HL-60/S4 treated with phorbol 12-myristate 13-acetate at 8.2 ng/mL for 4 days and 3 days (cell line): ENCODE results near the gene DMRTB1.

Source experiments
- in situ Hi-C: fragments of 300-500 bp; cut with MboI; formaldehyde crosslinking; loops from 2 replicates; pipeline ENCODE4 v1.15.0; 2022; ENCODE audit warnings: low sequenced_read_pairs

Gene DMRTB1

GRCh38 chr1:53507116-53507820 is 48.1 kb downstream of the DMRTB1 start:
- in situ Hi-C loops = no loop called here

- in situ Hi-C loops = no loop called here
Measured at GRCh38 chr1:53508056-53508990, 49.1 kb downstream of the DMRTB1 start.

- in situ Hi-C loops = no loop called here
Measured at GRCh38 chr1:53508991-53509666, 49.9 kb downstream of the DMRTB1 start.

- in situ Hi-C loops = no loop called here
Measured at GRCh38 chr1:53509775-53510174, 50.6 kb downstream of the DMRTB1 start.

- in situ Hi-C loops = no loop called here
Measured at GRCh38 chr1:53510215-53510614, 51.0 kb downstream of the DMRTB1 start.

- in situ Hi-C loops = no loop called here
Measured at GRCh38 chr1:53511323-53511932, 52.2 kb downstream of the DMRTB1 start.

GRCh38 chr1:53511933-53512806 is 53.0 kb downstream of the DMRTB1 start:
- in situ Hi-C loops = no loop called here

GRCh38 chr1:53512807-53513755 is 53.9 kb downstream of the DMRTB1 start:
- in situ Hi-C loops = no loop called here

GRCh38 chr1:53513846-53514245 is 54.6 kb downstream of the DMRTB1 start:
- in situ Hi-C loops = no loop called here

- in situ Hi-C loops = no loop called here
Measured at GRCh38 chr1:53514436-53514835, 55.2 kb downstream of the DMRTB1 start.

- in situ Hi-C loops = no loop called here
Measured at GRCh38 chr1:53516181-53516580, 57.0 kb downstream of the DMRTB1 start.
